Neuronal stem cell (in vitro differentiated cells): ENCODE measurements around the gene AVPR2.
A peak's percentile ranks its signal among the peaks of the same experiment; 100 is the strongest.

ENCODE experiments used
- DNase-seq: peaks from one replicate; pipeline ENCODE4 v3.0.0-alpha.2; 2013; ENCODE audit warnings: low spot score
- H2AFZ ChIP-seq: one replicate; pipeline ENCODE4 v1.6.1; 2013; ENCODE audit warnings: mild to moderate bottlenecking, low read length, inconsistent platforms
- H2AK5ac ChIP-seq: 2 replicates; pipeline ENCODE4 v1.6.1; 2013; ENCODE audit warnings: low read depth, mild to moderate bottlenecking, inconsistent platforms, low read length, moderate library complexity, mixed read lengths
- H2BK120ac ChIP-seq: 2 replicates; pipeline ENCODE4 v1.6.1; 2013; ENCODE audit warnings: low read depth, mild to moderate bottlenecking, inconsistent platforms, low read length, moderate library complexity, mixed read lengths
- H2BK12ac ChIP-seq: one replicate; pipeline ENCODE4 v1.6.1; 2013; ENCODE audit warnings: low read length, inconsistent platforms
- H2BK15ac ChIP-seq: 2 replicates; pipeline ENCODE4 v1.6.1; 2013; ENCODE audit warnings: mild to moderate bottlenecking, low read length, inconsistent platforms, mixed read lengths
- H2BK5ac ChIP-seq: one replicate; pipeline ENCODE4 v1.6.1; 2013; ENCODE audit warnings: inconsistent platforms, mild to moderate bottlenecking, low read length, moderate library complexity
- H3K14ac ChIP-seq: one replicate; pipeline ENCODE4 v1.6.1; 2013; ENCODE audit warnings: low read length, inconsistent platforms
- H3K18ac ChIP-seq: 2 replicates; pipeline ENCODE4 v1.6.1; 2013; ENCODE audit warnings: low read length, inconsistent platforms
- H3K23ac ChIP-seq: 2 replicates; pipeline ENCODE4 v1.6.1; 2013; ENCODE audit warnings: low read depth, mild to moderate bottlenecking, mixed read lengths, low read length, inconsistent platforms; ENCODE audit not compliant: poor library complexity
- H3K27ac ChIP-seq: replicated peaks from 3 replicates; pipeline ENCODE4 v1.5.1; 2013; ENCODE audit warnings: low read length, inconsistent platforms
- H3K27me3 ChIP-seq, 3 experiments: 2 replicates each; pipeline ENCODE4 v1.6.1; 2013; ENCODE audit warnings: low read length in 3 of 3, mild to moderate bottlenecking in 2 of 3, inconsistent platforms in 1 of 3, low read depth in 1 of 3, mixed read lengths in 1 of 3, moderate library complexity in 1 of 3; ENCODE audit not compliant: control insufficient read depth in 3 of 3, insufficient read depth in 3 of 3
- H3K36me3 ChIP-seq, 2 donors: replicated peaks in 1 of 2; 2 replicates each; pipeline ENCODE4 v1.6.1; 2013; ENCODE audit warnings: low read length in 2 of 2; ENCODE audit not compliant: control insufficient read depth in 2 of 2, insufficient read depth in 2 of 2
- H3K4ac ChIP-seq: 2 replicates; pipeline ENCODE4 v1.6.1; 2013; ENCODE audit warnings: inconsistent platforms, mild to moderate bottlenecking, low read length, moderate library complexity
- H3K4me1 ChIP-seq, 2 donors: 1 replicate in 1 of 2; 2 replicates in 1 of 2; pipeline ENCODE4 v1.6.1; 2013; ENCODE audit warnings: low read length in 2 of 2, low read depth in 1 of 2; ENCODE audit not compliant: control insufficient read depth in 2 of 2, insufficient read depth in 1 of 2
- H3K4me2 ChIP-seq: one replicate; pipeline ENCODE4 v1.6.1; 2013; ENCODE audit warnings: mild to moderate bottlenecking, low read length, inconsistent platforms; ENCODE audit not compliant: insufficient read depth, poor library complexity, severe bottlenecking
- H3K4me3 ChIP-seq, 2 donors: 2 replicates each; pipeline ENCODE4 v1.5.1; 2013; ENCODE audit warnings: low read length in 2 of 2, mild to moderate bottlenecking in 2 of 2, inconsistent platforms in 1 of 2, moderate library complexity in 1 of 2
- H3K79me1 ChIP-seq: one replicate; pipeline ENCODE4 v1.6.1; 2013; ENCODE audit warnings: low read depth, mild to moderate bottlenecking, inconsistent platforms, low read length, moderate library complexity
- H3K9ac ChIP-seq: one replicate; pipeline ENCODE4 v1.6.1; 2013; ENCODE audit warnings: mild to moderate bottlenecking, low read depth, low read length, inconsistent platforms; ENCODE audit not compliant: poor library complexity
- H3K9me3 ChIP-seq, 2 donors: replicated peaks in 1 of 2; 2 replicates each; pipeline versions ENCODE3 to v1.6.1; 2013; ENCODE audit warnings: low read length in 2 of 2, mild to moderate bottlenecking in 2 of 2, inconsistent platforms in 1 of 2, low read depth in 1 of 2, mixed read lengths in 1 of 2, moderate library complexity in 1 of 2; ENCODE audit not compliant: control insufficient read depth in 2 of 2, insufficient read depth in 1 of 2
- H4K8ac ChIP-seq: one replicate; pipeline ENCODE4 v1.6.1; 2013; ENCODE audit warnings: low read depth, mild to moderate bottlenecking, inconsistent platforms, low read length, moderate library complexity
- H4K91ac ChIP-seq: one replicate; pipeline ENCODE4 v1.6.1; 2013; ENCODE audit warnings: low read length, low read depth, mild to moderate bottlenecking, inconsistent platforms; ENCODE audit not compliant: poor library complexity
- WGBS, 2 donors: extraction: QIAGEN DNeasy Blood & Tissue Kit; methylation state at CpG; one replicate each; pipeline ENCODE4 v1.1.7; 2013; ENCODE audit warnings: missing lambda C conversion rate in 2 of 2, mixed read lengths in 1 of 2; ENCODE audit not compliant: insufficient read length in 2 of 2, insufficient replicate concordance in 1 of 2; ENCODE audit errors: extremely low coverage in 2 of 2; 5-methylcytosine and 5-hydroxymethylcytosine counted together

The AVPR2 gene

DNA sequence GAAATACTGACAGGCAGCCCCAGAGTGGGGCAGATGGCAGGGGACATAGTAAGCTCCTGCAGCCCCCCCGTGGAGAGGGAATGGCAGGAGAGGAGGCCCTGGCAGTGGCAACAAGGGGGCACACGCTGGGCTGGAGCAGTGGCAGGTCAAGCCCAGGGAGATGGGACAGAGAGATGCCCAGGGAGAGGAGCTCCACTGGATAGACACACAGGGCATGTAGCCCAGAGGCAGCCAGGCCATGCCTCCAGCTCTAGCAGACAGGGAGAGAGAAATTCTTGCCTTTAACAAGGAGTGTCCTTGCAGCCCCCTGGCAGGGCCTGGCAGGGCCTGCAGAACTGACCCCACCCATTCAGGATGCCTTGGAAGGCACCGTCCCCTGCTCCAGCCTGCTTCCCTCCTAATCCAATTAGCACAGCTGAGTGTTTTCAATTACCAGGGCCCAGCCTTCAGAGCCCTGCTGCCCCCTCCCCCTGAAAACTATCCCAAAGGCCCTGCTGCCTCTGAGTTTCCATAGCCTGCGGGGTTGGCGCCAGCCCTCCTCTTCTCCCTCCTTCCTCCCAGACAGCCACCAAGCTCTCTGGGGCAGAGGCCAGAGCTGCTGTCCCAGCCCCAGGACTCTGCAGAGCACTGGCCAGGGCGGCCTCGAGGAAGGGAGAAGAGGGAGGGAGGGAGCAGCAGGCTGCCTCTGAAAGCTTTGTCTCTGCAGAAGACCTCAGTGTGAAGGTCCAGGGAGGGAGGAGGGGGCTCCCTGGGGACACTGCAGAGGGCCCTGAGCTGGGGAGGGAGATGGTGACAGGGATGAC is 31.0 kb upstream of the AVPR2 start:
- Histone ChIP-seq H3K4ac (no peak overlapping the region), H4K91ac (no peak overlapping the region), H3K23ac (no peak overlapping the region), H3K18ac (no peak overlapping the region), H2BK120ac (no peak overlapping the region), H3K9ac (no peak overlapping the region), H3K79me1 (no peaks in the 10 kb centered on the region), H3K27ac (no peak overlapping the region), H3K36me3 (peaks cover 0 to 11% of the 10 kb centered on the region in 2 donors), H3K27me3 (peaks cover 0 to 7% (median 2%) of the 10 kb centered on the region in 3 experiments), H3K4me2 (no peak overlapping the region), H2BK15ac (no peak overlapping the region), H2AK5ac (no peak overlapping the region), H3K9me3 (no peaks in the 10 kb centered on the region), H3K4me1 (peaks cover 30 to 38% of the 10 kb centered on the region in 2 donors), H4K8ac (no peak overlapping the region), H2BK5ac (no peak overlapping the region), H2AFZ (no peak overlapping the region), H2BK12ac (no peak overlapping the region), H3K14ac (no peak overlapping the region), H3K4me3 (no peak overlapping the region)
- DNase-seq = peak; percentile 65
- WGBS, 2 donors = no CpG with 5 or more reads among the region's 7 CpGs

DNA sequence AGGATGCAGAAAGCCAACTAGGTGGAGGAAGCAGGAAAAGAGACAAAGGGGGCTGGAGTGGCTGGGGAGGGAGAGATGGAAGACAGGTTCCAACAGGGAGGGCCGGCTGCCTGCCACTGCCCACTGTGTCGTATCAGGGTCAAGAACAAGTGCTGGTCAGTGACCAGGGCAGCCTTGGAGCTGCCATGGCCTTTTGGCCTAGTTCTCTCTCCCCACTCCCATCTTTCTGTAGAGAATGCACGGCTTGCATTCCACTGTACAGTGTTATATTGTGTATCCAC is 30.4 kb upstream of the AVPR2 start:
- Histone ChIP-seq H3K9ac (no peak overlapping the region), H3K79me1 (no peaks in the 10 kb centered on the region), H4K8ac (no peak overlapping the region), H3K4ac (no peak overlapping the region), H4K91ac (no peak overlapping the region), H3K36me3 (peaks cover 0 to 7% of the 10 kb centered on the region in 2 donors), H2BK120ac (no peak overlapping the region), H2BK5ac (no peak overlapping the region), H2AFZ (no peak overlapping the region), H3K27me3 (peaks cover 0 to 4% (median 2%) of the 10 kb centered on the region in 3 experiments), H3K14ac (no peak overlapping the region), H2BK15ac (no peak overlapping the region), H2BK12ac (no peak overlapping the region), H3K4me2 (no peak overlapping the region), H2AK5ac (no peak overlapping the region), H3K4me3 (no peak overlapping the region), H3K18ac (peak overlapping the region; percentile 48), H3K23ac (no peak overlapping the region), H3K4me1 (peaks cover 35 to 42% of the 10 kb centered on the region in 2 donors), H3K27ac (no peak overlapping the region), H3K9me3 (no peaks in the 10 kb centered on the region)
- no peak for DNase-seq
- WGBS, 2 donors = no CpG with 5 or more reads among the region's 3 CpGs

DNA sequence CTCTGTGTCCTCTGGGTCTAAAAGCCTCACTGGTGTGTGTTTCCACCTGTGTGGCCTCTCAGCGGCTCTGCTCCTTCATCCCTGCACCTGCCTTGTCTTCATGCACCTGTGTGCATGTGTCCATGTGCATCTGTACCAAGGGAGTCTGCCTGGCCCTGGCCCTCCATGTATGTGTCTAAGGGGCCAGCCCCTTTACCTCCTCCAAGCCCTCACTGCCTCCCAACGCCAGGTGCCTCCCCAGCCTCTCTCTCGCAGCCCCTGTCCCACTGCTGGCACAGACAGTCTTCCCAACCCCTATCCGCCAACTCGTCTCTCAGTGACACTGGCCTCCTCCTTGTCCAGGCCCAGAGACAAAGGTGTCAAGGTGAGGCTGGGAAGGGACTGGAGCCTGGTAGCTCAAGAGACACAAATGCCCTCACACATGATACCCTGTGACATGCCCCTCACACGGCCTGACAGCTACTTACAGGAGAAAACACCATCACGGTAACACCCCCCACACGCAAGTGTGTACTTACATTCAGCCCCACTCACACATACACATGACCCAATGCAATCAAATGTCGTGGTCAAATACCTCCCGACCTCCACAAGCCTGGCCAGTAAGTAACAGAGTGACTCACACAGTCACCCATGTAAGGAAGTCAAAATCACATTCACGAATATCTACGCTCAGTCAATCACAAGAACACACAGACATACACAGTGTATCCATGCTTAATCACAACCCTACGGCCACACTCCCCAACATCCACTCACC is 29.9 kb upstream of the AVPR2 start:
- H4K8ac ChIP-seq = no peak overlapping the region
- no peak overlapping the region for H3K9ac ChIP-seq
- H2AFZ ChIP-seq = no peak overlapping the region
- H4K91ac ChIP-seq = no peak overlapping the region
- H3K27ac ChIP-seq = no peak overlapping the region
- H3K27me3 ChIP-seq = peaks cover 0 to 4% (median 2%) of the 10 kb centered on the region in 3 experiments
- peaks cover 39 to 46% of the 10 kb centered on the region in 2 donors for H3K4me1 ChIP-seq
- no peak overlapping the region for H3K4me3 ChIP-seq
- no peak overlapping the region for H3K23ac ChIP-seq
- no CpG with 5 or more reads among the region's 13 CpGs for WGBS, 2 donors
- H2BK12ac ChIP-seq = no peak overlapping the region
- no peak overlapping the region for H2BK5ac ChIP-seq
- H3K4me2 ChIP-seq = no peak overlapping the region
- DNase-seq = no peak
- no peaks in the 10 kb centered on the region for H3K9me3 ChIP-seq
- H3K79me1 ChIP-seq = no peaks in the 10 kb centered on the region
- H3K18ac ChIP-seq = no peak overlapping the region
- H3K4ac ChIP-seq = no peak overlapping the region
- H3K36me3 ChIP-seq = peaks cover 0 to 7% of the 10 kb centered on the region in 2 donors
- H2BK120ac ChIP-seq = no peak overlapping the region
- no peak overlapping the region for H3K14ac ChIP-seq
- H2BK15ac ChIP-seq = no peak overlapping the region
- no peak overlapping the region for H2AK5ac ChIP-seq

DNA sequence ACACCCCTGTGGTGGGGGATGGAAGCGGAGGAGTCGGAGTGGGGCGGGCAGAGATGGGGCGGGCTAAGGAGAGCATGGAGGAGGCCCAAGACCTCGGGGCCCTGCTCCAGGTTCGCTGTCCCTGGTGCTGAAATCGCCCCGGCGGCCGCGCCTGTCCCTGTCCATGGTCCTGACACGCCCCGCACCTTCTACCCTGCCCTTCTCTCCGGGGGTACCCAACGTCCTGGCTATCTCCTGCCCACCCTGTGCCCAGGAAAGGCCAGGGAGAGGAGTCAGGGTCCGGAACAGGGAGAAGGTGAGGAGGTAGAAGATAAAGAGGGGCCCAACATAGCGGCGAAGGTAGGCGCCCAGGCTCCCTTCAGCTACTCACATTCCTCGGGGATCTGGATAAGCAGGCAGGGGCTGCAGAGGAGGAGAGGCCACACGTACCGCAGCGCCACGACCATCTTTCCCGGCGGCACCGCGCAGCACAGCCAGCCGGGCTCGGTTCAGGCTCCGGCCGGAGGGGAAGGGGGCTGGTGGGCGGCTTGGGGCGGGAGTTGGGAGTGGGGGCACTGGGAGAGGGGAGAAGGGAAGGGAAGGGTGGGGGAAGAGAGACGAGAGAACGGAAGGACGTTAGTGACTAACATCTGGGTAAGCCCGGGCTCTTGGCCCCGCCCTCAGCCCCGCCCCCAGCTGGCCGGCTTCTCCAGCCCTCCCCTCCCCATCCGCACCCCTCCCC is 28.9 kb upstream of the AVPR2 start:
- no peak overlapping the region for H3K18ac ChIP-seq
- H3K27ac ChIP-seq = no peak overlapping the region
- H2AK5ac ChIP-seq = no peak overlapping the region
- peak overlapping the region; percentile 25 for H3K4me2 ChIP-seq
- H4K91ac ChIP-seq = no peak overlapping the region
- H3K4me1 ChIP-seq = peaks cover 48% of the 10 kb centered on the region in 2 donors
- no peak overlapping the region for H3K4me3 ChIP-seq
- peaks cover 0 to 4% (median 2%) of the 10 kb centered on the region in 3 experiments for H3K27me3 ChIP-seq
- no peak overlapping the region for H4K8ac ChIP-seq
- no peak overlapping the region for H3K4ac ChIP-seq
- H3K9ac ChIP-seq = no peak overlapping the region
- peak; percentile 69 for DNase-seq
- H3K9me3 ChIP-seq = no peaks in the 10 kb centered on the region
- no peak overlapping the region for H2BK15ac ChIP-seq
- H2BK5ac ChIP-seq = no peak overlapping the region
- H3K36me3 ChIP-seq = peaks cover 0 to 3% of the 10 kb centered on the region in 2 donors
- WGBS, 2 donors = no CpG with 5 or more reads among the region's 42 CpGs
- H2AFZ ChIP-seq = no peak overlapping the region
- H3K14ac ChIP-seq = no peak overlapping the region
- no peak overlapping the region for H2BK120ac ChIP-seq
- no peak overlapping the region for H2BK12ac ChIP-seq
- no peak overlapping the region for H3K23ac ChIP-seq
- H3K79me1 ChIP-seq = peaks cover 1% of the 10 kb centered on the region
